ENCODE measurements around the gene EPB41. TPM values are rescaled to one million over a fixed set of nuclear protein-coding genes. Genes with fewer than 3 reads are reported as not detected.

EPB41 gene
- total and polyA plus RNA-seq, 2 experiments from 2014 or later: 26.8 to 112 TPM

- TF ChIP-seq REST (IDR thresholded peaks at IDR 0.05; ENCODE audit: unreplicated experiment): no peak
Measured at GRCh38 chr1:28925350-28925891, 11.1 kb downstream of the EPB41 start (continued).

GRCh38 chr1:28926629-28927265 lies 12.4 kb downstream of the EPB41 start:
- no peak overlapping the region for H3K4me3 ChIP-seq
- H3K4me1 Mint-ChIP-seq: peaks cover 26% of the 10 kb centered on the region
- ATAC-seq: no peak; the same call in 2 of the 3 replicates
- peak overlapping the region; percentile 81 for H3K27ac Mint-ChIP-seq
- no peak overlapping the region for H2AFZ ChIP-seq
- no peaks in the 10 kb centered on the region for H3K36me3 Mint-ChIP-seq (ENCODE audit: low read depth)
- peaks cover 22% of the 10 kb centered on the region for H3K4me1 ChIP-seq (ENCODE audit: insufficient read depth)
- peak overlapping the region; percentile 10; the same call in 1 of the 2 replicates for H3K4me2 ChIP-seq
- no peaks in the 10 kb centered on the region for H3K36me3 ChIP-seq (ENCODE audit: insufficient read depth)
- peak; percentile 16 for DNase-seq (ENCODE audit: low spot score)
- no peaks in the 10 kb centered on the region for H3K27me3 Mint-ChIP-seq (ENCODE audit: insufficient read depth, low read depth, poor library complexity)
- H3F3A ChIP-seq (replicated peaks; ENCODE audit: low read depth): no peaks in the 10 kb centered on the region
- H4K20me1 ChIP-seq (replicated peaks; ENCODE audit: insufficient read depth): no peaks in the 10 kb centered on the region
- no peaks in the 10 kb centered on the region for H3K27me3 ChIP-seq (ENCODE audit: insufficient read depth)
- peaks cover 98% of the 10 kb centered on the region for H3K79me2 ChIP-seq (replicated peaks; ENCODE audit: insufficient read depth)
- H3K27ac ChIP-seq (ENCODE audit: low read depth): 0 out of 2 replicates have a peak overlapping the region, but pooled peaks have one; percentile 11
- no peaks in the 10 kb centered on the region for H3K9me2 ChIP-seq (ENCODE audit: insufficient read depth)
- H3K9me3 Mint-ChIP-seq: no peaks in the 10 kb centered on the region
- 0 out of 3 replicates have a peak overlapping the region, but pooled peaks have one; percentile 5 for H3K4me3 Mint-ChIP-seq
- TF ChIP-seq EZH2phosphoT487 (IDR thresholded peaks at IDR 0.05; ENCODE audit: unreplicated experiment) (no peak), REST (IDR thresholded peaks at IDR 0.05; ENCODE audit: unreplicated experiment) (no peak), ZNF114 (CRISPR knock-in tag; IDR thresholded peaks at IDR 0.05) (no peak), NANOG (IDR thresholded peaks at IDR 0.05; ENCODE audit: borderline replicate concordance) (no peak), POLR2AphosphoS5 (IDR thresholded peaks at IDR 0.05; ENCODE audit: low read depth) (no peak), EZH2 (IDR thresholded peaks at IDR 0.05; ENCODE audit: low read depth, unreplicated experiment) (no peak), ZNF462 (CRISPR knock-in tag; IDR thresholded peaks at IDR 0.05) (no peak), ETS1 (IDR thresholded peaks at IDR 0.05) (no peak)
